Sciatic nerve (tissue), 2 donors: ENCODE data around the gene PARN. TPM values are rescaled to one million over a fixed set of nuclear protein-coding genes. Genes with fewer than 3 reads are reported as not detected.
"Not testable (repeated sequence)": the region's sequence is repeated elsewhere in the genome, so short reads cannot be mapped to it uniquely, and the experiment has no call there.

Experiments used
- ATAC-seq: fragments of 200-7000 bp; cut with Tn5 transposase; one replicate; pipeline ENCODE4 v1.9.1; 2020; ENCODE audit warnings: mild to moderate bottlenecking, moderate library complexity
- DNase-seq: peaks from one replicate; pipeline ENCODE4 v3.0.0-alpha.2; 2020; ENCODE audit warnings: low spot score
- intact Hi-C: fragments of 100-400 bp; cut with DNase I; formaldehyde crosslinking; loops from one replicate; pipeline ENCODE4 v1.14.2; 2022
- total RNA-seq: library from RNA; stranded (reverse); fragmentation: NEBNext Ultra II Directional; extraction: Animal tissue kit (Norgen Biotek cat#: 25700); gene quantifications from one replicate; pipeline ENCODE4 v1.2.1, GENCODE V29; 2021
- donor health status: DM: no; HTN: no; CAD: no.
- donor health status: DM: no; HTN: no; CAD: no.

The PARN gene
- total RNA-seq, 1 donor from 2014 or later = 31.6 TPM

DNA sequence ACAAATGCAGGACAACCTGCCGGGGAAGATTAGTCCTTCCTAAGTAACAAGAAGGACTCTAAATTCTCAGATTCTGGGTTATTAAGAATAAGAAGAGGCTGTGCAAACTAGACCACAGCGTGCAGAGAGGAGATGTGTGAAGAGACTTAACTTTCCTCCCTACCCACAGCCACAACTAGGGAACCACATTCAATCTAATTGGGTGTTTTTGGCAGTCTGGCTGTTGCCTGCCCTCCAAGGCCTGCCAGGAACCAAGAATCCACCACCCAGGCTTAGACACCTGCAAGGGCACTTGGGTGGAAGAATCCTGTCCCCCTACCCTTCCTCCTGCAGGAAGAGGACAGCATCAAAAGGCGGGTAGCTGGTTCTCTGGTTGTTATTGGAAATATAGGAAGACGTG lies 202.0 kb downstream of the PARN start:
- intact Hi-C loops = no loop called here
- no peak for DNase-seq
- ATAC-seq = no peak

DNA sequence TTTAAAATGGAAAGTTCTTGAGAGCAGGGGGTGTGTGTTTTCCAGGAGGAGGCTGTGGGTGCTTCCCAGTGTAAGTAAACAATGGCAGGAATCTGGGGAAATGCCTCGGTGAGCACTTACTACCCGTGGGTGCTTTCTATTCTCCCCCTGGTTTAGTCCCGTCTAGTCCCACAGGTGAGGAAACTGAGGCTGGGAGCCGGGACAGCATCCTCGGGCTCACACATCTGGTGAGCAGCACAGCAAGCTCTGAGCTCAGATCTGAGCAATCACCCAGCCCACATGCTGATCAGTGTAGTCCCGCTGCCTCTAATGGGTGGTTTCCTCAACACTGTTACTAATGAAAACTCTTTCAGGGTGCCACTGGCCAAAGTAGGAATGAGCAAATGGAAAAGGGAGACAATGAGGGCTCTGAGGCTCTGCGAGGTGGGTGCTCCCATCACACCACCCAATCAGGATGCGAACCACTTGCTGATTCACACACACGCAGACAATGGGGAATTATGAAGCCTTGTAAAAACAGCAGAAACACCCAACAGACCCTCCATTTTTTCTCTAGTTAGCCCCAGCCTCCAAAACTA lies 202.6 kb downstream of the PARN start:
- DNase-seq (no peak), ATAC-seq (peak; percentile 66)
- intact Hi-C loops = no loop called here

DNA sequence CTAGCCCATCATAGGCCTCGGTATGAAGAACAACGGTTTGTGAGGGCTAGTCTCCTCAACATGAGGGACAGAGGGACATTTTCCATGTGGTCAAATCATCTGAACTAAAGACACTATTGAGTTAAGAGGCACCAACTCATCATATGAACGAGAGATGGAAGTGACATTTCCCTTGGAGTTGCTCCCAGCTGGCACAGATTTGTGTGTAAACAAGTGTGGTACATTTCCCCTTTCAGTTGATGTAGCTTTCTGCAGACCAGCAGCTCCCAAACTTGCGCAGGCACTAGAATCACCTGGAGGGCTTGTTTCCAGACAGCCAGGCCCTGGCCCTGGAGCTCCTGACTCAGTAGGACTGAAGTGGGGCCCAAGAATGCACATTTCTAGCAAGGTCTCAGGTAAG lies 205.5 kb downstream of the PARN start:
- DNase-seq = no peak
- intact Hi-C loops = no loop called here
- ATAC-seq = no peak

DNA sequence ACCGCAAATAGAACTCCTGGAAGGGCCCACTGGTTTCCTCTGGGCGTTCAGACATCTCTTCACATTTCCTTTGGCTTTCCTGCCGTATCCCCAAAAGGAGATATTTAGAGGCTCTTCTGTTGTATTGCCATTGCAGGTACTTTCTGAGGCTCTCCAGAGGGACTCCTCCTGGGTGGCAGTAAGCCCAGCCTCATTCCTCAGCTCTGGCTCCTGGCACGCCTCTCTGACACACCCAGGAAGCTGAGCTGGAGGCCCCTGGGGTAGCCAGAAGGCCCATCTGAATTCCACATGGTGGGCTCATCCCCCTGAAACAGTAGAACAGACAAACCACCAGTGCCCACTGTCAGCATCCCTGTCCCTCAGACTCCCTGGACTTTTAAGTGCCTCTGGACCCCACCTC lies 206.7 kb downstream of the PARN start:
- DNase-seq (no peak), ATAC-seq (no peak)
- intact Hi-C loops = no loop called here

DNA sequence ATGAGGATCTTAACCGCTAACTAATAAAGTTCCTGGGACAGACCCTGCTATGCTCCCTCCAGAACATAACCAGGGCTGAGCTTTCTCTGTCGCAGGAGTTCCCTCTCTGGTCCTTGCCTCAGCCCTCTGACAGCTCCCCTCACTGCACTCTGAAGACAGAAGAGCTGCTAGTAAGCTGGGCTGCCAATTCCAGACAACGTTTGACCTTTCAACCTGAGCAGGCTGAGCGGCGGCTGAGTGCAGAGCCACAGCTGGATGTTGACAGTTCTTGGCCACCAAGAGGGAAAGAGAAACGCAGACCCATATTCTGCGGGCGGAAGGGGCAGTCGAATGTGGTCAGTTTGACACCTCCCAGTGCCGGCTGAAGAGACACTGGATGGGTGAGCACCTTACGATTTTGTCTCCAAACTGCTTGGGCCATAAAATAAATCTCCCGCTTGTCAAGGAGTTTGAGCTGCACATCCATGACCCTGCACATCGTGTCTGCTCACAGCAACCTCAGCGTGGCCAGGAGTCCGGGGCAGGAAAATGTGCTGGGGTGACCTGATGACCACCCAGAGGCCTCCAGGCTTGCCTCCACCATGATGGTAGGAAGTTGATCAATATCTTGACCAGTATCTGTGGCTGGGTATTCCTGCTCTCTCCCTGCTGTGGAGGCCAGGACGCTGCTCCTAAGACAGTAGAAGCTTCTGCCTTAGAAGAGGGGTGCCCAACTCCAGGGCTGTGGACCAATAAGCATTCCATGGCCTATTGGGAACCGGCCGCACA lies 209.2 kb downstream of the PARN start:
- no peak for DNase-seq
- no peak for ATAC-seq
- intact Hi-C loops = no loop called here

DNA sequence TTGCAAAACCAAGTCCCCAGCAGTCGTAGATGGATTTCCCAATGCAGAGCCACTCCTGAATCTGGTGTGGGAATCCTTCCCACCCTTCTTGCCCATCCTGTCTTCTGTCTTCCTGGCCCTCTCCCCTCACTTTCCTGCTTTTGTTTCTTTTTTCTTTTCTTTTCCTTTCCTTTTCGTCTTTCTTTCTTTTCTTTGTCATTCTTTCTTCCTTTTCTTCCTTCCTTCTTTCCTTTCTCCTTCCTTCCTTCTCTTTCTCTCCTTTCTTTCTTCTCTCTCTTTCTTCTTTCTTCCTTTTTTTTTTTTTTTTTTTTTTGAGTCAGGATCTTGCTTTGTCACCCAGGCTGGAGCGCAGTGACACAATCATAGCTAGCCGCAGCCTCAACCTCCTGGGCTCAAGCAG lies 209.8 kb downstream of the PARN start:
- ATAC-seq, DNase-seq, intact Hi-C loops: not testable (repeated sequence)

DNA sequence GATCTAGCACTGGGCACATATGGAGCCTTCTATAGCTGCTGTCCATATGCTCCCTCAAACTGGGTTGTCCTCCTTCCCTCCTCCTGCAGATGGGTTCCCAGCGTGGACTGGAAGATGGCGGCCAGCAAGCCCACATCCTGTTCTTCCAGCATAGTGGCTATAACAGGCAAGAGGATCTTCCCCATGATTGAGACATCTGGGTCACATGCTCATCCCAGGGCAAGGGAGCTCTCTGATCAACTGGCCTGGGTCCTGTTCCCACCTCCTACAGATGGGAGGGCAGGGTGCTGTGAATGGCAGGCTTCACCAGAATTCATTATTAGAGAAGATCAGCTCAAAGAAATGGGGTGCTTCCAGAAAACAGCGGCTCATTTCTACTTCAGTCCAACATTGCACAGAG lies 210.2 kb downstream of the PARN start:
- intact Hi-C loops = no loop called here
- DNase-seq (no peak), ATAC-seq (peak; percentile 31)

DNA sequence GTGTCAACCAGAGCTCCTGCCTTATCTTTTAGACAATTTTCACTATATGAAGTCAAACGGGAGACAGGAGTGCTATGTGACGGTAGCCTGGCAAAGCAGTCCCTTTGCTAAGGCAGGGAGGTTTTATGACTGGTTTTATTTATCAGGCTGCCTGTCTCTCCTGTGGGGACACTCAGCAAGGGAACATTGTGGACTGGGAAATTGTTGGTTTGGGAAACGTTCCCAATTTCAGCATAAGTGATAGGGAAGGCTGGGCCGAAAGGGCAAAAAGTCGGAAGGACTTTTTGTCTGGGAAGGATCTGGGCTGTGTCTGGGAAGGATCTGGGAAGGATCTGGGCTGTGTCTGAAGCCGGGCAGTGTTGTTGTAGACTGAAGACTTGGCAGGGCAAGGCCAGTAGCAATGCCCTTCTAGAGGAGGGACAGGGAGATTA lies 211.2 kb downstream of the PARN start:
- intact Hi-C loops = no loop called here
- no peak for DNase-seq
- ATAC-seq = peak; percentile 86

DNA sequence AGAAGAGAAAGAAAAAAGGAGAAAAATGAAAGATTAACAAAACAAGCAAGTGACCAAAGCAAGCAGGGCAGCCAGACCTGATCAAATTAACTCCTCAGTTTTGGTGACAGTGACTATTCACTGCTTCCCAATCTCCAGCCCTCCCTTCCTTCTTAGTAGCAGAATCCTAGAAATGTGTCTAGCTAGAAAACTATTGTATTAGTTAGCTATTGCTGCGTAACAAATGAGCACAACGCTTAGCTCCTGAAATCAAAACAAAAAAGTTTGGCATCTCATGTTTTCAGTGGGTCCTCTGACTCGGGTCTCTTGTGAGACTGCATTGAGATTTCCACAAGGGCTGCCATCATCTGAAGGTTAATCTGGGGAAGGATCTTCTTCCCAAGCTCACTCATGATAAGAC lies 213.9 kb downstream of the PARN start:
- intact Hi-C loops = no loop called here
- no peak for DNase-seq
- no peak for ATAC-seq

DNA sequence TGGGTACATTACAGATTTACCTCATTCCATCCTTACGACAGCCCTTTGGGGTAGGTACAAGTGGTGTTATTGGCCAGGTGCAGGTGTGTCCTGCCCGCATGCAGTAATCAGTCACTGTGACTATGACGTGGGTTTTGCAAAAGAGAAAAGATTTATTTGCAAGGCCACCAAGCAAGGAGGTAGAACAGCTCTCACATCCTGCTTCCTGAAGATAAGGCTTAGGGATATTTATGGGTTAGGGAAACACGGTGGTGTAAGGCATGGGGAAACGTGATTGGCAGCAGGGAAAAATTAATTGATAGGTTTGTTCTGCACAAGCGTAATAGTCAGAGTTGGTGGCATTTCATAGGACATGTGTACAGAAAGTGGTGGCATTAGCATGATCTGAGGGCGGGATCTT lies 214.8 kb downstream of the PARN start:
- ATAC-seq (no peak), DNase-seq (no peak)
- intact Hi-C loops = no loop called here

DNA sequence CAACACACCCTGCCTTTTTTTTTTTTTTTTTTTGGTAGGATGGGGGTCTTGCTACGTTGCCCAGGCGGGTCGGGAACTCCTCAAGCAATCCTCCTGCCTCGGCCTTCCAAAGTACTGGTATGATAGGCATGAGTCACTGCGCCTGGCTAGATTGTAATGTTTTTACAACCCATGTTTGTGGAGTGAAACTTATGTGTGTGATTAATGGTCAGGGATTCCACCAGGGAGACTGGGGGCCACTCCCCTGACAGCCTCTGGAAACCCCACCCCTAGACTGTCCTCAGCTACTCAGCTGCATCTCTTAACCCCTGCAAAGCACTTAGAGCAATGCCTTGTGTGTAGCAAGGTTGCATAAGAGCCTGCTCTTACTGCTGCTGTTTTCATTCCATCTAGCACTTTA lies 220.5 kb downstream of the PARN start:
- intact Hi-C loops = no loop called here
- DNase-seq (no peak), ATAC-seq (peak; percentile 86)

DNA sequence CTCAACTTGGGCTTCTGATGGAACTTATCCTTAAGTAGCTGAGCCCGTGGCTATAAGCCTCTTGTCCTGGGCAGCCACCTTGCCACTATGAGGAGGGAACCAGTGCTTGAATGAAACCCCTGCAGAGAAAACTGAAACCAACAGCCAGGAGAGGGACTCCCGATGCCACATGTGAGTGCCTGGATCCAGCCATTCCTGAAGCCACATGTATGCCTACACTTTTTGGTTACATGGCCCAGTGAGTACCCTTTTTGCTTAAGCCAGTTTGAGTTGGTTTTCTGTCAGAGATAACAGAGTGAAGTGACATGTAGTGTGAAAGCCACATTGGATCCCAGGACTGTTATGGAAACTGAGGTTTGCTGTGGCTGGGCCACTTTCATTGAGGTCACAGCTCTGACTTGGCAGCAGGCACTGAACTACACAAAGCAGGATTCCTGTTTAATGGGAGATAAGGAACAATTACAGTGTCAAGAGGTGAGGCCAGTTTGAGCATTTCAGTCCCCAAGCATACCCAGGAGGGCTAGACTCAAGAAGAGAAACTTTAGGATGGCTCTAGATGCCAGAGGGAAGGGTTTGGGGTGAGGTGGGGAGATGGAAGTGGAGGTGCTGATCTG lies 222.2 kb downstream of the PARN start:
- DNase-seq (no peak), ATAC-seq (no peak)
- intact Hi-C loops = no loop called here

DNA sequence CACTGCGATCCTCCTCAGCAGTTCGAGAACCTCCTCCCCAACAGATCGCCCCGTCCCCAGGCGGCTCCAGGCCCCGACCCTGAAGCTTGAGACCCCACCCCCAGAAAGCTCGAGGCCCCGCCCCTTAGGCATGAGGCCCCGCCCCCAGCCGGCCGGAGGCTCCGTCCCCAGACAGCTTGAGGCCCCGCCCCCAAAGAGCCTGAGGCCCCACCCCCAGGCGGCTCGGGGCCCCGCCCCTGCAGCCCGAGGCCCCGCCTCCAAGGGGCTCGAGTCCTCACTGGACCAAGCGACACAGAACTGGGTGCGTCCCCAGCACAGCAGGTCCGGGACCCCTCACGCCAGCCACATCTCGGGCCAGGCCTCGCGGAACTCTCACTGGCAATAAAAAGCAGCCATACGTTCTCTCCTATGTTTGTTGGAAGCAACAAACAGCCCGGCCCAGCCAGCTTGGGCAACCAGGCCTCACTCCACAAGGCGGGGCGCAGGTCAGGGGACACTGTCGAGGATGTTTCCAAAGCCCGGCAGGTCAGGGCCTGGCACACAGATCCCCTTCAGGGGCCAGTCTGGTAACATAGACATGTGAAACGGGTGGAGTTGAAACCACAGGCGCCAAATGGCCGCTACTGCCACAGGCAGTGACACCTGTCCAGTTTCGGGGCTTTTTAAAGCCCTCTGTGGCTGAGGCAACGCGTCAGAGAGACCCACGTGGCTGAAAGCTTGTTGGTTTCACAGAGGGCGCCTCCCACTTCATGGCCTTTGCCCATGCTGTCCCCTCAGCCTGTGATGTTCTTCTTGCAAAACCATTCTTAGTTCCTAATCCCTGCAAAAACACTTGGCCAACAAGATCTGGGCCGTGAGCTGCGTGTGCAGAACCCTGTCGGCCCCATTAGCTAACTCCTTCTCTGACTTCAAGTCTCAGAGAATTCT lies 224.2 kb downstream of the PARN start:
- ATAC-seq = peak; percentile 69
- intact Hi-C loops = no loop called here

DNA sequence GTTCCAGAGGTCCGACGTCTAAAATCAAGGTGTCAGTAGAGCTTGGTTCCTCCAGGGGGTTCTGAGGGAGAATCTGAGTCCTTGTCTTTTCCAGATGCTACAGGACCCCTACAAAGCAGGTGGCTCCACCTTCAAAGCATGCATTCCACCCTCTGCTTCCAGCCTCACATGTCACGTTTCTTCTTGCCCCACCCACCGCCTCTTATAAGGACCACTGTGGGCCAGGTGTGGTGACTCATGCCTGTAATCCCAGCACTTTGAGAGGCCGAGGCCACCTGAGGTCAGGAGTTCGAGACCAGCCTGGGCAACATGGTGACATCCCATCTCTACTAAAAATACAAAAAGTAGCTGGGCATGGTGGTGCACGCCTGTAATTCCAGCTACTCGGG lies 227.1 kb downstream of the PARN start:
- intact Hi-C loops, DNase-seq, ATAC-seq: not testable (repeated sequence)

More for the DNA sequence above, 224.2 kb downstream of the PARN start:
- DNase-seq = no peak

DNA sequence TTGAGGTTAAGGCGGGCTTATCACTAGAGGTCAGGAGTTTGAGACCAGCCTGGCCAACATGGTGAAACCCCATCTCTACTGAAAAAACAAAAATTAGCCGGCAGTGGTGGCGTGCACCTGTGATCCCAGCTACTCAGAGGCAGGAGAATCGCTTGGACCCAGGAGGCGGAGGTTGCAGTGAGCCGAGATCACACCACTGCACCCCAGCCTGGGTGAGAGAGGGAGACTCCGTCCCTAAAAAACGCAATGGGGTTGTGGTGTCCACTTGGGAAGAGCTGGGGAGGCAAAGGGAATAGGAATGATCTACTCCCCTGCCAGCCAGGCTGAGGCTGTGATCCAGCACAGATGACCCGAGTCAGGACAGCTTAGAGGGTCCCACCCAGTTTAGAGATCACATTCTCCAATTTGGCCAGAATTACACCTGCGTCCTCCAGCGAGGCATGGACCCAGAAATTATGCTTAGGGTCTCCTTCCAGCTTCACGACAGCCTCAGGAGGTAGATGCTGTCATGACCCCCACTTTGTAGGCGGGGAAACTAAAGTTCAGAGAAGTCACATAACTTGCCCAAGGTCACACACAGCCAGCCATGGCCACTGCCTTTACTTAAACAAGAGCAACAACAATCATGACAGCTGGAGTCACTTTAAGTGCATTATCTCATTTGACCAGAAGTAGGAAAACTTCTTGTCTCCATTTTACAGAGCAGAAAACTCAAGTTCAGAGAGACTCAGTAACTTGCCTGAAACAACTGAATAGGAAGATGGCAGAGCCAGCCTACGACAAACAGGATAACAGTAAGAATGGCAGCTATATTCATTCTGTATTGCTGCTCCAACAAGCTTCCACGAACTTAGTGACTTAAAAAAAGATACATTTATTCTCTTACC lies 227.7 kb downstream of the PARN start:
- intact Hi-C loops, ATAC-seq, DNase-seq: not testable (repeated sequence)

DNA sequence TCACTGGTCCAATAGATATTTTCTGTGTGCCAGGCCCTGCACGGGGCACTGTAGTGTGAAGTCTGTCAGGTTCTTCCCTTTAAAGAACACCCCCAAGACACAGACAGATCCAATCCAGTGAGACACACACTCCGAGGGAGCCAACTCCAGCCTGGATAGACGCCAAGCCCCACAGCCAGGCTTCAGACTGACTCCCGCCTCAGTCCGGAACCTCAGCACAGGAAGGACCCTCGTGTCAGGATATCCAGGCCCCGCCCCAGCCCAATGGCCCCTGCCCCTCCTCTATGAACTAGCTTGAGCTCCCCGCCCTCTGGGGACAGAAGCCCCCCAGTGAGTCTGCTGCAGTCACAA lies 228.4 kb downstream of the PARN start:
- DNase-seq, intact Hi-C loops, ATAC-seq: not testable (repeated sequence)

DNA sequence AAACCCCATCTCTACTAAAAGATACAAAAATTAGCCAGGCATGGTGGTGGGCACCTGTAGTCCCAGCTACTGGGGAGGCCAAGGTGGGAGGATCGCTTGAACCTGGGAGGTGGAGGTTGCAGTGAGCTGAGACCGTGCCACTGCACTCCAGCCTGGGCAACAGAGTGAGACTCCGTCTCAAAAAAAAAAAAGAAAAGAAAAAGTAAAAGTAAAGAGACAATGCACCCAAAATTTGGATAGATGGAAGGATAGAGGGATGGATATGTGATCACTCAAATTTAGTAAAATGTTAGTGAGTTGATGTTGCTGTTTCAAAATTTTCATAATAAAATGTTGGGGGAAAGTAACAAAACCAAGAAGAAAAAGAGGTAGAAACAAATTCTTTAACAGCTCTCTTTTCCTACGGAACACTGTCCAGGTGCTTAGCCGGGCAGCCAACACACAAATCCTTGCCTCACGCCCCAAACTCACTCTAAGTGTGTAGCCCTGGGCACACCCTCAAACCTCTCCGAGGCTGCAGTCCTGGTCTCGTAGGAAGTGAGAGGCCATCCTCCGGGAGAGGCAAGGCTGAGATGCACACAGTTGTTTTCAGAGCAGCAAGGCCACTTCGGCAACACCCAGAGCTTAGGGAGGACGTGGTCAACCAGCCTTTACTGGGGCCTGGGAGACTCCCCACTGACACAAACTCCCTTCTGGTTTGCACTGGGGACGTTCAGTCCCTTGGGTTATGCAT lies 228.9 kb downstream of the PARN start:
- intact Hi-C loops, DNase-seq, ATAC-seq: not testable (repeated sequence)
